ENCODE results near the gene PSMD6.

GRCh38 chr3:64037084-64037483, 13.8 kb upstream of the PSMD6 start:
- TF ChIP-seq CTCF (IDR thresholded peaks at IDR 0.05) (no peak), EP300 (IDR thresholded peaks at IDR 0.05) (no peak)
